Mesendoderm (in vitro differentiated cells): Measurements from ENCODE around the gene PRAMEF9.
"Not testable (repeated sequence)": the region's sequence is repeated elsewhere in the genome, so short reads cannot be mapped to it uniquely, and the experiment has no call there.

Experiments
- DNase-seq: peaks from one replicate; pipeline ENCODE4 v3.0.0; 2013
- H2AK5ac ChIP-seq: 2 replicates; pipeline ENCODE4 v1.6.1; 2013; ENCODE audit warnings: low read length, inconsistent platforms
- H2BK120ac ChIP-seq: 2 replicates; pipeline ENCODE4 v1.6.1; 2013; ENCODE audit warnings: low read depth, mild to moderate bottlenecking, low read length, moderate library complexity, mixed read lengths
- H2BK15ac ChIP-seq: replicated peaks from 2 replicates; pipeline ENCODE4 v1.6.1; 2013; ENCODE audit warnings: low read depth, mild to moderate bottlenecking, moderate library complexity
- H2BK5ac ChIP-seq: 2 replicates; pipeline ENCODE4 v1.6.1; 2013; ENCODE audit warnings: low read length, inconsistent platforms
- H3K18ac ChIP-seq: 2 replicates; pipeline ENCODE4 v1.6.1; 2013; ENCODE audit warnings: mild to moderate bottlenecking, low read length, mixed read lengths
- H3K23ac ChIP-seq: one replicate; pipeline ENCODE4 v1.6.1; 2013; ENCODE audit warnings: low read length
- H3K27ac ChIP-seq: 2 replicates; pipeline ENCODE4 v1.5.1; 2013; ENCODE audit warnings: low read depth, mild to moderate bottlenecking, inconsistent platforms, low read length, moderate library complexity
- H3K27me3 ChIP-seq: 2 replicates; pipeline ENCODE4 v1.6.1; 2013; ENCODE audit warnings: low read length, control low read depth, mild to moderate bottlenecking, inconsistent platforms; ENCODE audit not compliant: insufficient read depth, poor library complexity
- H3K36me3 ChIP-seq: 2 replicates; pipeline ENCODE4 v1.6.1; 2013; ENCODE audit warnings: low read length, inconsistent platforms; ENCODE audit not compliant: control insufficient read depth, insufficient read depth
- H3K4ac ChIP-seq: one replicate; pipeline ENCODE4 v1.6.1; 2013; ENCODE audit warnings: low read depth, mild to moderate bottlenecking, low read length, moderate library complexity
- H3K4me1 ChIP-seq: 2 replicates; pipeline ENCODE4 v1.6.1; 2013; ENCODE audit warnings: low read depth, low read length, inconsistent platforms; ENCODE audit not compliant: control insufficient read depth
- H3K4me2 ChIP-seq: 2 replicates; pipeline ENCODE4 v1.6.1; 2013; ENCODE audit warnings: low read length
- H3K4me3 ChIP-seq: 2 replicates; pipeline ENCODE4 v1.5.1; 2013; ENCODE audit warnings: mild to moderate bottlenecking, low read length
- H3K56ac ChIP-seq: one replicate; pipeline ENCODE4 v1.6.1; 2013; ENCODE audit warnings: low read length
- H3K79me1 ChIP-seq: 2 replicates; pipeline ENCODE4 v1.6.1; 2013; ENCODE audit warnings: low read length, inconsistent platforms
- H3K79me2 ChIP-seq: 2 replicates; pipeline ENCODE4 v1.6.1; 2013; ENCODE audit warnings: mild to moderate bottlenecking, low read length; ENCODE audit not compliant: control insufficient read depth, insufficient read depth
- H3K9ac ChIP-seq: 2 replicates; pipeline ENCODE4 v1.6.1; 2013; ENCODE audit warnings: low read length, inconsistent platforms
- H4K5ac ChIP-seq: one replicate; pipeline ENCODE4 v1.6.1; 2013; ENCODE audit warnings: low read length
- H4K8ac ChIP-seq: one replicate; pipeline ENCODE4 v1.6.1; 2013; ENCODE audit warnings: low read depth, mild to moderate bottlenecking, control low read depth, low read length, moderate library complexity
- WGBS: extraction: QIAGEN DNeasy Blood & Tissue Kit; methylation state at CpG from one replicate; pipeline ENCODE4 v1.1.7; 2013; ENCODE audit warnings: low lambda C conversion rate, missing lambda C conversion rate; ENCODE audit not compliant: insufficient coverage; ENCODE audit errors: extremely low coverage; 5-methylcytosine and 5-hydroxymethylcytosine counted together

Gene PRAMEF9

GRCh38 chr1:13219203-13219602 is 47.6 kb downstream of the PRAMEF9 start:
- DNase-seq, H4K8ac ChIP-seq, H3K4me2 ChIP-seq, H4K5ac ChIP-seq, H3K4ac ChIP-seq, H2BK15ac ChIP-seq, H3K36me3 ChIP-seq, H2AK5ac ChIP-seq, H3K4me1 ChIP-seq, H3K9ac ChIP-seq, H3K23ac ChIP-seq, H2BK5ac ChIP-seq, H3K79me1 ChIP-seq, H3K27me3 ChIP-seq, H2BK120ac ChIP-seq, H3K56ac ChIP-seq, H3K79me2 ChIP-seq, H3K4me3 ChIP-seq, H3K18ac ChIP-seq, H3K27ac ChIP-seq: not testable (repeated sequence)
- WGBS = no CpG with 5 or more reads among the region's 3 CpGs

DNA sequence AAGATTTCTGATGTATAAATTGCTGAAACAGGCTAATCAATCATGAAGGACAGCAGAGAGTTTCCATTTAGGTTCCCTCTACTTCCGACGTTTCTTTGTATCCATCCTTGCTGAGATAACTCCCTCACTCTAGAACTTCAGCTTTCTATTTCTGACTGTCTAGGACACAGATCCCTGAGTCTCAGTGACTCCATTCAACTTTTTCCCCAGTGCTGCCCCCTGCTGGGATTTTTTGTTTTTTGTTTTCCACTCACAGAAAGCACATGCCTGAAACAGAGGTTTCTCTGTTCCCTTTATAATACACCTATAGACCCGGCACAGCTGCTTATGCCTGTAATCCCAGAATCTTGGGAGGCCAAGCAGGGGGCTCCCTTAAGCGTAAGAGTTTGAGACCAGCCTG is 51.1 kb downstream of the PRAMEF9 start:
- H3K4me1 ChIP-seq, H3K4me2 ChIP-seq, H2AK5ac ChIP-seq, H2BK15ac ChIP-seq, H4K8ac ChIP-seq, H3K56ac ChIP-seq, H3K79me1 ChIP-seq, H3K4me3 ChIP-seq, H3K79me2 ChIP-seq, H3K36me3 ChIP-seq, H3K27ac ChIP-seq, H2BK5ac ChIP-seq, H3K18ac ChIP-seq, H3K23ac ChIP-seq, H2BK120ac ChIP-seq, H3K9ac ChIP-seq, H3K4ac ChIP-seq, DNase-seq, H4K5ac ChIP-seq, H3K27me3 ChIP-seq: not testable (repeated sequence)
- WGBS = no CpG with 5 or more reads among the region's 4 CpGs

GRCh38 chr1:13224480-13225060 is 52.9 kb downstream of the PRAMEF9 start:
- Histone ChIP-seq H2BK5ac (no peak overlapping the region), H2BK120ac (no peak overlapping the region)
- no peak for DNase-seq

GRCh38 chr1:13225675-13226204 is 54.1 kb downstream of the PRAMEF9 start, which contains the start of gene PRAMEF18:
Gene PRAMEF18, minus strand, starts transcription at chr1:13226154. Its CDS starts 48 bp downstream, at chr1:13226106.
- not testable (repeated sequence) for H3K18ac ChIP-seq, H2AK5ac ChIP-seq, H2BK15ac ChIP-seq, H3K56ac ChIP-seq, H3K9ac ChIP-seq, H2BK120ac ChIP-seq, H2BK5ac ChIP-seq, H3K36me3 ChIP-seq, H3K4me3 ChIP-seq, H3K27ac ChIP-seq, H4K5ac ChIP-seq, H3K79me2 ChIP-seq, H3K4me2 ChIP-seq, H3K23ac ChIP-seq, H3K4me1 ChIP-seq, DNase-seq, H3K27me3 ChIP-seq, H3K4ac ChIP-seq, H3K79me1 ChIP-seq, H4K8ac ChIP-seq
- WGBS = no CpG with 5 or more reads among the region's 9 CpGs

More at GRCh38 chr1:13224480-13225060, 52.9 kb downstream of the PRAMEF9 start:
- Histone ChIP-seq H3K4ac (no peak overlapping the region), H2BK15ac (no peak overlapping the region), H3K27ac (no peak overlapping the region), H3K79me1 (no peaks in the 10 kb centered on the region), H3K9ac (no peak overlapping the region), H4K5ac (no peak overlapping the region), H4K8ac (no peak overlapping the region), H3K4me3 (no peak overlapping the region), H3K18ac (no peak overlapping the region), H3K4me1 (no peaks in the 10 kb centered on the region), H3K56ac (no peak overlapping the region), H3K27me3 (no peaks in the 10 kb centered on the region), H3K23ac (no peak overlapping the region), H3K36me3 (no peaks in the 10 kb centered on the region), H3K4me2 (no peak overlapping the region), H2AK5ac (no peak overlapping the region), H3K79me2 (no peaks in the 10 kb centered on the region)
- no CpG with 5 or more reads among the region's 5 CpGs for WGBS

- H3K4me1 ChIP-seq, H3K27me3 ChIP-seq, H2BK120ac ChIP-seq, H3K36me3 ChIP-seq, H3K27ac ChIP-seq, H2BK5ac ChIP-seq, H4K5ac ChIP-seq, H3K9ac ChIP-seq, DNase-seq, H3K4me2 ChIP-seq, H3K56ac ChIP-seq, H3K79me2 ChIP-seq, H2AK5ac ChIP-seq, H3K23ac ChIP-seq, H4K8ac ChIP-seq, H3K4me3 ChIP-seq, H3K79me1 ChIP-seq, H3K18ac ChIP-seq, H2BK15ac ChIP-seq, H3K4ac ChIP-seq: not testable (repeated sequence)
- no CpG with 5 or more reads among the region's 8 CpGs for WGBS
Measured at GRCh38 chr1:13227271-13228055, 55.8 kb downstream of the PRAMEF9 start.
